ENCODE measurements around the gene TREML4. TPM values are rescaled to one million over a fixed set of nuclear protein-coding genes. Genes with fewer than 3 reads are reported as not detected.
A peak's percentile ranks its signal among the peaks of the same experiment; 100 is the strongest.
"Not testable (repeated sequence)": the region's sequence is repeated elsewhere in the genome, so short reads cannot be mapped to it uniquely, and the experiment has no call there.

The TREML4 gene
- total RNA-seq, 1 experiment from 2014 or later = 0.46 TPM

GRCh38 chr6:41204156-41204555, 24.0 kb upstream of the TREML4 start:
- no peak for DNase-seq (ENCODE audit: low spot score)

- no peak for DNase-seq (ENCODE audit: low spot score)
Observed at GRCh38 chr6:41208439-41209106, 19.6 kb upstream of the TREML4 start.

- no peak for DNase-seq (ENCODE audit: low spot score)
Observed at GRCh38 chr6:41209547-41210320, 18.4 kb upstream of the TREML4 start.

GRCh38 chr6:41214559-41215238, 13.4 kb upstream of the TREML4 start:
- no peak for DNase-seq (ENCODE audit: low spot score)

GRCh38 chr6:41215777-41216176, 12.4 kb upstream of the TREML4 start:
- DNase-seq (ENCODE audit: low spot score) = no peak

- DNase-seq (ENCODE audit: low spot score) = no peak
Observed at GRCh38 chr6:41216616-41217015, 11.5 kb upstream of the TREML4 start.

- DNase-seq (ENCODE audit: low spot score) = no peak
Observed at GRCh38 chr6:41222045-41222444, 6.1 kb upstream of the TREML4 start.

- DNase-seq (ENCODE audit: low spot score) = no peak
Observed at GRCh38 chr6:41222513-41222912, 5.6 kb upstream of the TREML4 start.

GRCh38 chr6:41224800-41225199, 3.3 kb upstream of the TREML4 start:
- no peak for DNase-seq (ENCODE audit: low spot score)

- DNase-seq (ENCODE audit: low spot score) = peak; percentile 2
Observed at GRCh38 chr6:41226752-41227151, 1.4 kb upstream of the TREML4 start.

- DNase-seq (ENCODE audit: low spot score) = peak; percentile 39
Observed at GRCh38 chr6:41228616-41229015, 467 bp downstream of the TREML4 start.

GRCh38 chr6:41229721-41230120, 1.6 kb downstream of the TREML4 start:
- DNase-seq (ENCODE audit: low spot score) = peak; percentile 2

GRCh38 chr6:41231246-41231645, 3.1 kb downstream of the TREML4 start:
- DNase-seq (ENCODE audit: low spot score) = no peak

- DNase-seq (ENCODE audit: low spot score) = no peak
Observed at GRCh38 chr6:41232667-41233066, 4.5 kb downstream of the TREML4 start.

GRCh38 chr6:41236276-41236675, 8.1 kb downstream of the TREML4 start:
- peak; percentile 2 for DNase-seq (ENCODE audit: low spot score)

- peak; percentile 2 for DNase-seq (ENCODE audit: low spot score)
Observed at GRCh38 chr6:41237128-41237527, 9.0 kb downstream of the TREML4 start.

GRCh38 chr6:41239467-41240159, 11.5 kb downstream of the TREML4 start:
- no peak for DNase-seq (ENCODE audit: low spot score)

GRCh38 chr6:41246529-41246928, 18.4 kb downstream of the TREML4 start:
- DNase-seq (ENCODE audit: low spot score) = not testable (repeated sequence)

GRCh38 chr6:41247288-41247865, 19.2 kb downstream of the TREML4 start:
- DNase-seq (ENCODE audit: low spot score) = no peak

GRCh38 chr6:41247882-41248705, 19.9 kb downstream of the TREML4 start:
- DNase-seq (ENCODE audit: low spot score) = no peak
